HepG2 (cell line): ENCODE measurements around the gene TIMM10. TPM values are rescaled to one million over a fixed set of nuclear protein-coding genes. Genes with fewer than 3 reads are reported as not detected.
A peak's percentile ranks its signal among the peaks of the same experiment; 100 is the strongest.

Source experiments
- ARNTL ChIP-seq: sonication (generic); formaldehyde crosslinking; IDR thresholded peaks from 2 replicates; pipeline ENCODE4 v1.4.0; 2020; ENCODE audit warnings: mild to moderate bottlenecking, missing genetic modification reagents
- CHCHD3 ChIP-seq: sonication (generic); formaldehyde crosslinking; IDR thresholded peaks from 2 replicates; pipeline ENCODE4 v1.8.0; 2022; ENCODE audit warnings: mild to moderate bottlenecking, missing genetic modification reagents, moderate library complexity
- GZF1 ChIP-seq: sonication (generic); formaldehyde crosslinking; IDR thresholded peaks from 2 replicates; pipeline ENCODE4 v1.5.1; 2020; ENCODE audit warnings: mild to moderate bottlenecking, missing genetic modification reagents
- IKZF1 ChIP-seq: fragments of 450-650 bp; IDR thresholded peaks from 2 replicates; pipeline ENCODE4 v1.7.1; 2016
- KDM1A ChIP-seq: IDR thresholded peaks from 2 replicates; pipeline ENCODE4 v1.6.1; 2016; ENCODE audit warnings: missing compliant biosample characterization
- KLF12 ChIP-seq: sonication (generic); formaldehyde crosslinking; IDR thresholded peaks from 2 replicates; pipeline ENCODE4 v1.4.0; 2020; ENCODE audit warnings: missing genetic modification reagents, borderline replicate concordance
- MAFG ChIP-seq: sonication (generic); formaldehyde crosslinking; IDR thresholded peaks from 2 replicates; pipeline ENCODE4 v1.5.1; 2020; ENCODE audit warnings: mild to moderate bottlenecking, missing genetic modification reagents
- MLLT10 ChIP-seq: sonication (generic); formaldehyde crosslinking; IDR thresholded peaks from 2 replicates; pipeline ENCODE4 v1.4.0; 2020; ENCODE audit warnings: missing genetic modification reagents
- NONO ChIP-seq, 2 experiments: fragments of 450-650 bp in 1 of 2; sonication (generic) in 1 of 2; formaldehyde crosslinking in 1 of 2; IDR thresholded peaks in 1 of 2; conservative IDR thresholded peaks in 1 of 2; 2 replicates each; pipeline versions ENCODE4 v1.6.1 to v1.8.0; 2017 to 2022; ENCODE audit warnings: mild to moderate bottlenecking in 1 of 2, missing genetic modification reagents in 1 of 2, moderate library complexity in 1 of 2
- RCOR2 ChIP-seq: IDR thresholded peaks from 2 replicates; pipeline ENCODE4 v1.6.1; 2016; ENCODE audit warnings: missing biosample characterization, missing genetic modification reagents
- RXRB ChIP-seq: IDR thresholded peaks from 2 replicates; pipeline ENCODE4 v1.6.1; 2016; ENCODE audit warnings: borderline replicate concordance, missing genetic modification reagents, missing compliant biosample characterization
- SAFB2 ChIP-seq: sonication (generic); formaldehyde crosslinking; IDR thresholded peaks from 2 replicates; pipeline ENCODE4 v1.5.1; 2020; ENCODE audit warnings: missing genetic modification reagents, low read depth, mild to moderate bottlenecking, borderline replicate concordance
- SMC3 ChIP-seq: IDR thresholded peaks from 2 replicates; pipeline ENCODE4 v1.6.1; 2011; ENCODE audit warnings: low read length, improper control_type of control experiment
- SP5 ChIP-seq: IDR thresholded peaks from 2 replicates; pipeline ENCODE4 v1.6.1; 2016; ENCODE audit warnings: low read depth, borderline replicate concordance
- STAT5B ChIP-seq: sonication (generic); formaldehyde crosslinking; IDR thresholded peaks from 2 replicates; pipeline ENCODE4 v1.4.0; 2020; ENCODE audit warnings: missing genetic modification reagents
- TBL1XR1 ChIP-seq: fragments of 150-350 bp; IDR thresholded peaks from 2 replicates; pipeline ENCODE4 v1.6.1; 2014; ENCODE audit warnings: borderline replicate concordance, low read length; ENCODE audit not compliant: partially characterized antibody
- ZIK1 ChIP-seq: sonication (generic); formaldehyde crosslinking; IDR thresholded peaks from 2 replicates; pipeline ENCODE4 v1.5.0; 2020; ENCODE audit warnings: mild to moderate bottlenecking, low read depth, missing genetic modification reagents, borderline replicate concordance
- ZNF282 ChIP-seq: fragments of 450-650 bp; IDR thresholded peaks from 2 replicates; pipeline ENCODE4 v1.6.1; 2018; ENCODE audit not compliant: partially characterized antibody
- ZNF34 ChIP-seq: sonication (generic); formaldehyde crosslinking; IDR thresholded peaks from 2 replicates; pipeline ENCODE4 v1.4.0; 2020; ENCODE audit warnings: mild to moderate bottlenecking, missing genetic modification reagents, borderline replicate concordance
- ZNF550 ChIP-seq: sonication (generic); formaldehyde crosslinking; IDR thresholded peaks from 2 replicates; pipeline ENCODE4 v1.4.0; 2020; ENCODE audit warnings: mild to moderate bottlenecking, missing genetic modification reagents, borderline replicate concordance
- ZNF773 ChIP-seq: sonication (generic); formaldehyde crosslinking; IDR thresholded peaks from 2 replicates; pipeline ENCODE4 v1.4.0; 2020; ENCODE audit warnings: missing genetic modification reagents, borderline replicate concordance
- polyA plus RNA-seq, 8 experiments: library from polyadenylated mRNA; depleted of rRNA in 3 of 8; stranded (reverse) in 7 of 8; unstranded in 1 of 8; fragments of >200 nt; fragmentation: Illumina TruSeq in 4 of 8; extraction: Trizol in 4 of 8; gene quantifications; 2 replicates each; pipeline versions ENCODE4 v1.2.1 to v1.2.3, GENCODE V29; 2011 to 2016; ENCODE audit warnings: low read depth in 4 of 8, missing spikeins in 1 of 8, mixed read lengths in 1 of 8; ENCODE audit not compliant: insufficient read depth in 1 of 8
- total RNA-seq, 5 experiments: library from RNA; depleted of rRNA; stranded (reverse); fragments of >200 nt; fragmentation: Illumina TruSeq; extraction: Trizol; gene quantifications; 2 replicates each; pipeline ENCODE4 v1.2.3, GENCODE V29; 2016; ENCODE audit warnings: low read depth in 1 of 5
- TF ChIP-seq, protein P1 (sequence below): sonication (generic); formaldehyde crosslinking; IDR thresholded peaks from 2 replicates; pipeline ENCODE4 v1.8.1; 2023; ENCODE audit warnings: mild to moderate bottlenecking, inconsistent platforms, moderate library complexity, missing genetic modification reagents, borderline replicate concordance
- TF ChIP-seq, protein P2 (sequence below): sonication (generic); formaldehyde crosslinking; IDR thresholded peaks from 2 replicates; pipeline ENCODE4 v1.5.1; 2020; ENCODE audit warnings: mild to moderate bottlenecking, missing genetic modification reagents, moderate library complexity
- TF ChIP-seq, protein P3 (sequence below): sonication (generic); formaldehyde crosslinking; conservative IDR thresholded peaks from 2 replicates; pipeline ENCODE4 v1.4.0; 2020; ENCODE audit warnings: missing genetic modification reagents

The TIMM10 gene
- total and polyA plus RNA-seq, 2 of the 13 experiments (the other 11 are each of a cell fraction or from before 2014, with no cell fraction given), result 67.8 to 82.2 TPM

DNA sequence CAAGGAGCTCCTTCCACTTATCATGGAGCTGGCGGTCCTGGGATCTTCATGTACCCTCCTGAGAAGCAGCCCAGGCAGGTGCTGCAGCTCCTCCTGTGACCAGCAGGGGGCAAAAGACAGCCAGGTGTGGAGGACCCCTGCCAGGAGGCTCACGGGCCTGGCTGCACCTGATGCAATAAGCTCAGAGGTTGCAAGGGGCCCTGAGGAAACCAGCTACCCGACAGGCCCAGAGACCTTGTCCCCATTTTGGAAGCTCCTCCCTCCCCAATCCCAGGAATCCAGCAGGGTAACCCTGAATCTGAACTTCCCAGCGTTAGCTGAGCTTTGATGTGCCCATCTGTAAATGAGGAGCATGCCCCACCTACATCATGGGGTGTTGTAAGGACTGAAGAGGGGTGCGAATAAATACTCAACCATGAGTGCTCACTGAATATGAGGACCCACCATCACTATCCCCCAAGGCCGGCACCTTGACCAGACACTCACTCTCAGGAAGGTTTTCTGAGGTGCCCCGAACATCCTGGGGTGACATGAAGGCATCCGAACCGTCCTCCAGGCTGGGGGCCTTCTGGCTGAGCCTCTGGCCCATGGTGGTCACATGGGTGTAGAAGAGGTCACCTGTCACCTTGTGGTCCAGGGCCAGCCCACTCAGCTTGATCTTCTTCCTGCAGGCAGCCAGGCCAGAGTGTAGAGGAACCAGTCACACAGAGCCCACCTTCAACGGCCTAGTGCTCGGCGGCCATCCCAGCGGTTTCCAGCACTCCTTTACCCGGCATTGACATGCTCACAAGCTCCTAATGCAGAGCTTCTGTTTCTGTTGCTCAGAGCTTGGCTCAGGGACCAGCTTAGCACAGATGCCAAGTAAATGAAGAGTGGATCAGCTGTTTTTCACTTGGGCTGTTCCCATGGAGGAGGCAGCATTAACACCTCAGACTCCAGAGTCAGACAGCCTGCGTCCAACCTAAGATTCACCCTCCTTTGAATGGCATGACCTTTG, 36.7 kb downstream of the TIMM10 start (continued):
- TF ChIP-seq IKZF1 (no peak), KLF12 (CRISPR knock-in tag) (no peak), CHCHD3 (CRISPR knock-in tag) (no peak), ARNTL (CRISPR knock-in tag) (no peak), NONO (IDR thresholded peaks at IDR 0.05) (no peak), NONO (CRISPR knock-in tag; conservative IDR thresholded peaks at IDR 0.05) (peak; percentile 47; the same call in 1 of the 2 replicates), TBL1XR1 (no peak), ZIK1 (CRISPR knock-in tag) (no peak), RCOR2 (no peak), KDM1A (CRISPR knock-in tag) (no peak; the same call in 1 of the 2 replicates), SP5 (CRISPR knock-in tag) (no peak), ZNF282 (no peak), ZNF34 (no peak), MLLT10 (CRISPR knock-in tag) (no peak), SMC3 (peak; percentile 85), ZNF550 (peak; percentile 36; the same call in 1 of the 2 replicates), RXRB (CRISPR knock-in tag) (peak; percentile 58; the same call in 1 of the 2 replicates), ZNF773 (CRISPR knock-in tag) (no peak), MAFG (CRISPR knock-in tag) (no peak), STAT5B (no peak), SAFB2 (CRISPR knock-in tag) (no peak), GZF1 (CRISPR knock-in tag) (no peak)
- TF ChIP-seq, protein P1, sequence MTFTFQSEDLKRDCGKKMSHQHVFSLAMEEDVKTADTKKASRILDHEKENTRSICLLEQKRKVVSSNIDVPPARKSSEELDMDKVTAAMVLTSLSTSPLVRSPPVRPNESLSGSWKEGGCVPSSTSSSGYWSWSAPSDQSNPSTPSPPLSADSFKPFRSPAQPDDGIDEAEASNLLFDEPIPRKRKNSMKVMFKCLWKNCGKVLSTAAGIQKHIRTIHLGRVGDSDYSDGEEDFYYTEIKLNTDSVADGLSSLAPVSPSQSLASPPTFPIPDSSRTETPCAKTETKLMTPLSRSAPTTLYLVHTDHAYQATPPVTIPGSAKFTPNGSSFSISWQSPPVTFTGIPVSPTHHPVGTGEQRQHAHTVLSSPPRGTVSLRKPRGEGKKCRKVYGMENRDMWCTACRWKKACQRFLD (CRISPR knock-in tag), result no peak
- TF ChIP-seq, protein P2, sequence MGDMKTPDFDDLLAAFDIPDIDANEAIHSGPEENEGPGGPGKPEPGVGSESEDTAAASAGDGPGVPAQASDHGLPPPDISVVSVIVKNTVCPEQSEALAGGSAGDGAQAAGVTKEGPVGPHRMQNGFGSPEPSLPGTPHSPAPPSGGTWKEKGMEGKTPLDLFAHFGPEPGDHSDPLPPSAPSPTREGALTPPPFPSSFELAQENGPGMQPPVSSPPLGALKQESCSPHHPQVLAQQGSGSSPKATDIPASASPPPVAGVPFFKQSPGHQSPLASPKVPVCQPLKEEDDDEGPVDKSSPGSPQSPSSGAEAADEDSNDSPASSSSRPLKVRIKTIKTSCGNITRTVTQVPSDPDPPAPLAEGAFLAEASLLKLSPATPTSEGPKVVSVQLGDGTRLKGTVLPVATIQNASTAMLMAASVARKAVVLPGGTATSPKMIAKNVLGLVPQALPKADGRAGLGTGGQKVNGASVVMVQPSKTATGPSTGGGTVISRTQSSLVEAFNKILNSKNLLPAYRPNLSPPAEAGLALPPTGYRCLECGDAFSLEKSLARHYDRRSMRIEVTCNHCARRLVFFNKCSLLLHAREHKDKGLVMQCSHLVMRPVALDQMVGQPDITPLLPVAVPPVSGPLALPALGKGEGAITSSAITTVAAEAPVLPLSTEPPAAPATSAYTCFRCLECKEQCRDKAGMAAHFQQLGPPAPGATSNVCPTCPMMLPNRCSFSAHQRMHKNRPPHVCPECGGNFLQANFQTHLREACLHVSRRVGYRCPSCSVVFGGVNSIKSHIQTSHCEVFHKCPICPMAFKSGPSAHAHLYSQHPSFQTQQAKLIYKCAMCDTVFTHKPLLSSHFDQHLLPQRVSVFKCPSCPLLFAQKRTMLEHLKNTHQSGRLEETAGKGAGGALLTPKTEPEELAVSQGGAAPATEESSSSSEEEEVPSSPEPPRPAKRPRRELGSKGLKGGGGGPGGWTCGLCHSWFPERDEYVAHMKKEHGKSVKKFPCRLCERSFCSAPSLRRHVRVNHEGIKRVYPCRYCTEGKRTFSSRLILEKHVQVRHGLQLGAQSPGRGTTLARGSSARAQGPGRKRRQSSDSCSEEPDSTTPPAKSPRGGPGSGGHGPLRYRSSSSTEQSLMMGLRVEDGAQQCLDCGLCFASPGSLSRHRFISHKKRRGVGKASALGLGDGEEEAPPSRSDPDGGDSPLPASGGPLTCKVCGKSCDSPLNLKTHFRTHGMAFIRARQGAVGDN, result peak; percentile 88
- TF ChIP-seq, protein P3, sequence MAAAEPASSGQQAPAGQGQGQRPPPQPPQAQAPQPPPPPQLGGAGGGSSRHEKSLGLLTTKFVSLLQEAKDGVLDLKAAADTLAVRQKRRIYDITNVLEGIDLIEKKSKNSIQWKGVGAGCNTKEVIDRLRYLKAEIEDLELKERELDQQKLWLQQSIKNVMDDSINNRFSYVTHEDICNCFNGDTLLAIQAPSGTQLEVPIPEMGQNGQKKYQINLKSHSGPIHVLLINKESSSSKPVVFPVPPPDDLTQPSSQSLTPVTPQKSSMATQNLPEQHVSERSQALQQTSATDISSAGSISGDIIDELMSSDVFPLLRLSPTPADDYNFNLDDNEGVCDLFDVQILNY (CRISPR knock-in tag), result no peak
